Suprapubic skin (tissue), 4 donors: ENCODE data around the gene PCDHGA7. TPM values are rescaled to one million over a fixed set of nuclear protein-coding genes. Genes with fewer than 3 reads are reported as not detected.
"Not testable (repeated sequence)": the region's sequence is repeated elsewhere in the genome, so short reads cannot be mapped to it uniquely, and the experiment has no call there.

Source experiments
- DNase-seq, 2 donors: peaks; one replicate each; pipeline ENCODE4 v3.0.0-alpha.2; 2019; ENCODE audit warnings: low spot score in 2 of 2
- H3K27ac ChIP-seq: fragments of 200-600 bp; sonication (generic); one replicate; pipeline ENCODE4 v1.5.1; 2019
- H3K27me3 ChIP-seq: fragments of 200-600 bp; sonication (generic); one replicate; pipeline ENCODE4 v1.5.1; 2019
- H3K36me3 ChIP-seq: fragments of 200-600 bp; sonication (generic); one replicate; pipeline ENCODE4 v1.5.1; 2019
- H3K4me1 ChIP-seq: fragments of 200-600 bp; sonication (generic); one replicate; pipeline ENCODE4 v1.5.1; 2019
- H3K4me3 ChIP-seq: fragments of 200-600 bp; sonication (generic); one replicate; pipeline ENCODE4 v1.5.1; 2019; ENCODE audit warnings: mild to moderate bottlenecking
- H3K9me3 ChIP-seq: fragments of 200-600 bp; sonication (generic); one replicate; pipeline ENCODE4 v1.5.1; 2019
- CTCF ChIP-seq, 2 donors: fragments of 200-600 bp in 1 of 2; fragments of 450-650 bp in 1 of 2; sonication (generic) in 1 of 2; IDR thresholded peaks; one replicate each; pipeline ENCODE4 v1.5.1; 2016 to 2019; ENCODE audit warnings: antibody characterized with exemption in 2 of 2, mild to moderate bottlenecking in 1 of 2, moderate library complexity in 1 of 2
- EP300 ChIP-seq: sonication (generic); formaldehyde crosslinking; IDR thresholded peaks from one replicate; pipeline ENCODE4 v1.6.1; 2017; ENCODE audit warnings: antibody characterized with exemption
- POLR2A ChIP-seq, 2 donors: fragments of 450-650 bp; IDR thresholded peaks; one replicate each; pipeline ENCODE4 v1.6.1; 2017; ENCODE audit warnings: antibody characterized with exemption in 2 of 2, mild to moderate bottlenecking in 2 of 2, moderate library complexity in 2 of 2
- POLR2AphosphoS5 ChIP-seq, 3 donors: sonication (generic); formaldehyde crosslinking; IDR thresholded peaks; one replicate each; pipeline ENCODE4 v1.6.1; 2017; ENCODE audit warnings: antibody characterized with exemption in 3 of 3
- WGBS: methylation state at CpG from one replicate; pipeline ENCODE4 v1.1.5; 2018; 5-methylcytosine and 5-hydroxymethylcytosine counted together
- total RNA-seq, 4 donors: library from RNA; depleted of rRNA; stranded (reverse); fragments of >200 nt; gene quantifications; one replicate each; pipeline ENCODE4 v1.1.0, GENCODE V29; 2016

Gene PCDHGA7
- total RNA-seq, 4 donors from 2014 or later, result 2.7 to 5.6 (median 4.5) TPM

DNA sequence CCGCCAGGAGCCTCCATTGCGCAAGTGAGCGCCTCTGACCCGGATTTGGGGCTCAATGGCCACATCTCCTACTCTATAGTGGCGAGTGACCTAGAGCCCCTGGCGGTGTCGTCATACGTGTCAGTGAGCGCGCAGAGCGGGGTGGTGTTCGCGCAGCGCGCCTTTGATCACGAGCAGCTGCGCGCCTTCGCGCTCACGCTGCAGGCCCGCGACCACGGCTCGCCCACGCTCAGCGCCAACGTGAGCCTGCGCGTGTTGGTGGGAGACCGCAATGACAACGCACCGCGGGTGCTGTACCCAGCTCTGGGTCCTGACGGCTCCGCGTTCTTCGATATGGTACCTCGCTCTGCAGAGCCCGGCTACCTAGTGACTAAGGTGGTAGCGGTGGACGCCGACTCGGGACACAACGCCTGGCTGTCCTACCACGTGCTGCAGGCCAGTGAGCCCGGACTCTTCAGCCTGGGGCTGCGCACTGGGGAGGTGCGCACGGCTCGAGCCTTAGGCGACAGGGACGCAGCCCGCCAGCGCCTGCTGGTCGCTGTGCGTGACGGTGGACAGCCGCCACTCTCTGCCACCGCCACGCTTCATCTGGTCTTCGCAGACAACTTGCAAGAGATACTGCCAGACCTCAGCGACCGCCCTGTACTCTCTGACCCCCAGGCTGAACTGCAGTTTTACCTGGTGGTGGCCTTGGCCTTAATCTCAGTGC, 27.2 kb downstream of the PCDHGA7 start:
- Histone ChIP-seq H3K9me3 (peaks cover 58% of the 10 kb centered on the region), H3K4me3 (no peak overlapping the region), H3K27me3 (peaks cover 3% of the 10 kb centered on the region), H3K4me1 (no peaks in the 10 kb centered on the region), H3K27ac (no peak overlapping the region), H3K36me3 (no peaks in the 10 kb centered on the region)
- WGBS, result 34% methylated on average over 23 of the region's 64 CpGs
- no peak for DNase-seq
- TF ChIP-seq CTCF (IDR thresholded peaks at IDR 0.05), result no peak

DNA sequence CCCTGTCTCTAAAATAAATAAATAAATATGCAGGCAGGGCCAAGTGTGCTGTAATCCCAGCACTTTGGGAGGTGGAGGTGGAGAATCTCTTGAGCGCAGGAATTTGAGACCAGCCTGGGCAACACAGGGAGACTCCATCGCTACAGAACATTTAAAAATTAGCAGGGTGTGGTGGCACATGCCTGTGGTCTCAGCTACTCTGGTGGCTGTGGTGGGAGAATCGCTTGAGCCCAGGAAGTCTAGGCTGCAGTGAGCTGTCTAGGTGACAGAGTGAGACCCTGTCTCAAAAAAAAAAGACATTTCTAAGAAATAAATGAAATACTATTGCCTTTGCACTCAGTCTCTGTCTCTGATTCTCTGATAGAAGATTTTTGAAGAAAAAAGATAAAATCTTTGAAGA, 29.0 kb downstream of the PCDHGA7 start:
- H3K4me1 ChIP-seq, result no peaks in the 10 kb centered on the region
- peaks cover 49% of the 10 kb centered on the region for H3K9me3 ChIP-seq
- DNase-seq, result no peak
- no peak overlapping the region for H3K4me3 ChIP-seq
- TF ChIP-seq CTCF (IDR thresholded peaks at IDR 0.05) (no peak), POLR2AphosphoS5 (IDR thresholded peaks at IDR 0.05) (no peak), POLR2A (IDR thresholded peaks at IDR 0.05) (no peak), EP300 (no peak)
- H3K27ac ChIP-seq, result no peak overlapping the region
- WGBS, result 81% methylated on average over 3 of the region's 3 CpGs
- no peaks in the 10 kb centered on the region for H3K36me3 ChIP-seq
- peaks cover 3% of the 10 kb centered on the region for H3K27me3 ChIP-seq

GRCh38 chr5:141412854-141413539, 30.5 kb downstream of the PCDHGA7 start, which contains the start of gene PCDHGA10:
Gene PCDHGA10 (plus strand): TSS chr5:141412987. CDS start chr5:141413176, 189 bp downstream.
- DNase-seq, result no peak
- no peaks in the 10 kb centered on the region for H3K36me3 ChIP-seq
- no peaks in the 10 kb centered on the region for H3K4me1 ChIP-seq
- 20% methylated on average over 28 of the region's 31 CpGs for WGBS
- H3K4me3 ChIP-seq, result peak within 1 kb of the TSS; percentile 36
- H3K27ac ChIP-seq, result no peak within 1 kb of the TSS
- H3K27me3 ChIP-seq, result peaks cover 3% of the 10 kb centered on the region
- TF ChIP-seq EP300 (no peak), CTCF (IDR thresholded peaks at IDR 0.05) (peak; percentile 17 to 47)
- peaks cover 52% of the 10 kb centered on the region for H3K9me3 ChIP-seq

- no peak overlapping the region for H3K27ac ChIP-seq
- peaks cover 3% of the 10 kb centered on the region for H3K27me3 ChIP-seq
- peaks cover 57% of the 10 kb centered on the region for H3K9me3 ChIP-seq
- no peak for TF ChIP-seq EP300
- TF ChIP-seq CTCF (IDR thresholded peaks at IDR 0.05), result no peak
- no peak for TF ChIP-seq POLR2AphosphoS5 (IDR thresholded peaks at IDR 0.05)
- TF ChIP-seq POLR2A (IDR thresholded peaks at IDR 0.05), result no peak
- no peaks in the 10 kb centered on the region for H3K4me1 ChIP-seq
- WGBS, result 16% methylated on average over 20 of the region's 25 CpGs
- DNase-seq, result no peak
- H3K4me3 ChIP-seq, result peak overlapping the region; percentile 36
- H3K36me3 ChIP-seq, result no peaks in the 10 kb centered on the region
Observed at GRCh38 chr5:141413540-141414069, 31.1 kb downstream of the PCDHGA7 start.

GRCh38 chr5:141414548-141415274, 32.2 kb downstream of the PCDHGA7 start:
- not testable (repeated sequence) for H3K27me3 ChIP-seq, H3K4me3 ChIP-seq, H3K4me1 ChIP-seq, H3K27ac ChIP-seq, H3K36me3 ChIP-seq, DNase-seq
- WGBS, result 26% methylated on average over 23 of the region's 46 CpGs
- peaks cover 62% of the 10 kb centered on the region for H3K9me3 ChIP-seq

GRCh38 chr5:141415275-141415618, 32.7 kb downstream of the PCDHGA7 start:
- H3K36me3 ChIP-seq, DNase-seq, H3K4me1 ChIP-seq, H3K27ac ChIP-seq, H3K4me3 ChIP-seq, H3K27me3 ChIP-seq: not testable (repeated sequence)
- WGBS, result 27% methylated on average over 23 of the region's 24 CpGs
- peaks cover 62% of the 10 kb centered on the region for H3K9me3 ChIP-seq
